ENCODE measurements around the gene SLC25A48.

Gene SLC25A48

GRCh38 chr5:135930029-135930948 is 95.8 kb downstream of the SLC25A48 start:
- TF ChIP-seq ZFX (IDR thresholded peaks at IDR 0.05; ENCODE audit: borderline replicate concordance) (no peak), CTCF (IDR thresholded peaks at IDR 0.05) (no peak)
- H3K27ac ChIP-seq = no peak overlapping the region

GRCh38 chr5:135930949-135931295 is 96.5 kb downstream of the SLC25A48 start:
- TF ChIP-seq ZFX (IDR thresholded peaks at IDR 0.05; ENCODE audit: borderline replicate concordance) = no peak
- TF ChIP-seq CTCF (IDR thresholded peaks at IDR 0.05) = no peak
- H3K27ac ChIP-seq = no peak overlapping the region

- H3K27ac ChIP-seq = no peak overlapping the region
- TF ChIP-seq ZFX (IDR thresholded peaks at IDR 0.05; ENCODE audit: borderline replicate concordance) (no peak), CTCF (IDR thresholded peaks at IDR 0.05) (no peak)
Measured at GRCh38 chr5:135934939-135935338, 100.5 kb downstream of the SLC25A48 start.

- no peak overlapping the region for H3K27ac ChIP-seq
- TF ChIP-seq CTCF (IDR thresholded peaks at IDR 0.05) (no peak), ZFX (IDR thresholded peaks at IDR 0.05; ENCODE audit: borderline replicate concordance) (no peak)
Measured at GRCh38 chr5:135937245-135937911, 102.9 kb downstream of the SLC25A48 start.

Data from 22Rv1 (cell line).